ENCODE results near the gene CIAO2A.
"Not testable (repeated sequence)": the region's sequence is repeated elsewhere in the genome, so short reads cannot be mapped to it uniquely, and the experiment has no call there.

The CIAO2A gene

GRCh38 chr15:64070965-64071851, 22.4 kb downstream of the CIAO2A start:
- no peak for FAIRE-seq

DNA sequence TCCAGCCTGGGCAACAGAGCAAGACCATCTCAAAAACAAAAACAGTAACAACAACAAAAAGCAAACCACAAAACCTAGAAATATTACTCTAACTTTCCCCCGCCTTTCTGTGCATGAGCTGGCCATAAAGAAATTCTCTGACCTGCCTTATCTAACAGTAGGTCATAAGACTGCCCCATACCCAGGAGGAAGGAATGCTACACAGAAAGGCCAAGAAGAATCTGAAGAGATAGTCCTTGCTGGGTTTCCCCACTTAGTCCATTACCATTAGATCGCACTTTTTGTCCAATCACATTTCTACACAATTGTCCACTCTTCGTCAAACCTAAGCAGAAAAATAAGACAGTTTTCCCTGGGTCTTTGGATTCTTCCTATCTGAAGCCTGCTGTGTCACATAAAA, 23.5 kb downstream of the CIAO2A start:
- FAIRE-seq = no peak

- FAIRE-seq = no peak
These were observed 25.5 kb downstream of the CIAO2A start for GRCh38 chr15:64068133-64068532.

GRCh38 chr15:64067564-64068030, 26.0 kb downstream of the CIAO2A start:
- FAIRE-seq = no peak

GRCh38 chr15:64066451-64066850, 27.2 kb downstream of the CIAO2A start:
- FAIRE-seq = no peak

GRCh38 chr15:64060716-64061115, 32.9 kb downstream of the CIAO2A start:
- FAIRE-seq = no peak

DNA sequence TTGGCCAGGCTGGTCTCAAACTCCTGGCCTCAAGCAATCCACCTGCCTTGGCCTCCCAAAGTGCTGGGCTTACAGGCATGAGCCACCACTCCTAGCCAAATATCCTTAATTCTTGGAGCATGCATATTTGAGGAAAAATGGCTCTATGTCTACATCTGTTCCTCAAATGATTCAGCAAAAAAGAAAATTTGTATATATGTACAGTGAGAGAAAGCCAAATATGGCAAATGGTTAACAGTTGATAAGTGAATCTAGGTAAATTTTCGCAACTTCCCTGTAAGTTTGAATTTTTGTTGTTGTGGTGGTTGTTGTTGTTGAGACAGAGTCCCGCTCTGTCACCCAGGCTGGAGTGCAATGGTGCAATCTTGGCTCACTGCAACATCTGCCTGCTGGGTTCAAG, 34.5 kb downstream of the CIAO2A start:
- not testable (repeated sequence) for FAIRE-seq

DNA sequence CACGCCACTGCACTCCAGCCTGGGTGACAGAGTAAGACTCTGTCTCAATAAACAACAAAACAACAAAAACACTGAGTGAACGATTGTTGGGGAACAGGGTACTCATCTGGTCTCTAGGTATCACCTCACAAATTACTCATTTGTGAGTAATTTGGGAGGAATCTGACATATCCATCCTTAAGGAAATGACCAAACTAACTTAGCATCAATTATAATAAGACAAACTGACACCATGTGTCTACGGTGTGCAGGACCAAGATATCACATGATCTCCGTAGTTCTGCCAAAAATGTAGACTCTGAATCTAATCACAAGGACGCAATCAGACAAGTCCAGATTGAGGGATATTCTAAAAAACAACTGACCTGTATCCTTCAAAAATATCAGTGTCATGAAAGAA, 35.4 kb downstream of the CIAO2A start:
- no peak for FAIRE-seq

DNA sequence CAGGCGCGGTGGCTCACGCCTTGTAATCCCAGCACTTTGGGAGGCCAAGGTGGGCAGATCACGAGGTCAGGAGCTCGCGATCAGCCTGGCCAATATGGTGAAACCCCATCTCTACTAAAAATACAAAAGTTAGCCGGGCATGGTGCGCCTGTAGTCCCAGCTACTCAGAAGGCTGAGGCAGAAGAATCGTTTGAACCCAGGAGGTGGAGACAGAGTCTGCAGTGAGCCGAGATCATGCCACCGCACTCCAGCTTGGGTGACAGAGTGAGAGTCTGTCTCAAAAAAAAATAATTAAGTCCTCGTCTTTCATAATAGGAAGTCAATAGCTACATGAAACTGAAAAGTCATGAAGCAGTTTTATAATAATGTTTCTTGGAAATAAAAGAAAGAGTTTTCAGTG, 40.0 kb downstream of the CIAO2A start:
- not testable (repeated sequence) for FAIRE-seq

DNA sequence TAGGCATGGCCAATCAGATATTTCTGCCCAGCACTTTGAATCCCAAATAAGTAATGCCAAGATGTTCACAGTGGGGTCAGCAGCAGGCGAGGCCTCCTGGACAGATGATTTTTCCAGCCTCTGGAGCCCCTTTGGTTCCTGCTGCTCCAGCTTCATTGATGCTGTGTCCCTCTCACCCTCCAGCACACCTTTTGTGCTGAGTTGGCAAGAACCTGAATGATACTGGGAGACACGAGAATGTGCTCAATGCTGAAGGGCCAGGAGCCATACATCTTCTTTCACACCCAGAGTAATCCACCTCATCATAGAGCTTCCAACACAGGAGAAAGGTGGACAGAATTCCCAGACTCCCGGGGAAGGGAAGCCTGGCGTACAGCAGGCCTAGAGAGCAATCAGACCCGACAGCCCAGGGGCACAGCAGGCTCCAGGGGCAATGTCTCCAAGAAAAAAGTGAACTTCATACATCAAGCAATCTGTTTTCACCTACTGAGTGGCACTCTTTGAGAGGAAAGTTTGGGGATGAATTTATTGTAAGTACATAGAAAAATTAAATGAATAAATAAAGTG, 40.6 kb downstream of the CIAO2A start:
- FAIRE-seq = no peak

DNA sequence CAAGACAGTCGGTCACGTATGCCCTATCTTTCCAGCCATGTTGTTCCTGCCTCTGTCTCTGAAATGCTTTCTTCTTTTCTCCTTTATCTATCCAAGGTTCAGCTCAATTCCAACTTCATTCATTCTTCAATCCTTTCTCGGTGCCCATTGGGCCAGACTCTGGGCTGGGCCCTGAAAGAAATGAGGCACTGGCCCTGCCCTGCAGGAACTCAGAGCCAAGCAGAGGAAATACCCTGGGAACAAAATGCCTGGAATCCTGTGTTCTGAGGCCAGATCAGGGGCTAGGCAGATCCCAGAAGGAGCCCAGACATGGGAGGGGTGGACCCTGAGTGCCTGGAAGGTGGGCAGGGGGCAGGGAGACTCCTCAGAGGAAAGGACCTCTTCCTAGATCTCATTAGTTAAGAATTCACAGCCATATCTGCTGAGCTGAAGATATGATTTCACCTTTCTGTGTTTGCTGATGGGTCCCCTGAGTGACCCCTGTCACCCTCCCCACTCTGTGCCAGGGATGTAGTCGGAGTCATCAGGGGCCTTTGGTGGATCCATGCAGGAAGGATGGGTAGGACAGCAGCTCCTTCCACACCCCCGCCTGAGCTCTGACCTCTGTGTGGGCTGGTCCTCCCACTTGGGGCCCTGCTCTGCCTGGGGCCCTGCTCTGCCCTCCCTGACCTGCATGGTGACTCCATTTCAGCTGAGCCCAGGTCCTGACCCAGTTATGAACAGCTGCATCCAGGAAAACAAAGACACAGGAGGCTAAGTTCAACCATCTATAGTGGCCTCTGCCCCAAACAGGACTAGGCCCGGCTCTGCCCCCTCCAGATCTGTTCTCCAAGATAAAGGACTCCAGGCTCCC, 42.0 kb downstream of the CIAO2A start:
- no peak for FAIRE-seq

DNA sequence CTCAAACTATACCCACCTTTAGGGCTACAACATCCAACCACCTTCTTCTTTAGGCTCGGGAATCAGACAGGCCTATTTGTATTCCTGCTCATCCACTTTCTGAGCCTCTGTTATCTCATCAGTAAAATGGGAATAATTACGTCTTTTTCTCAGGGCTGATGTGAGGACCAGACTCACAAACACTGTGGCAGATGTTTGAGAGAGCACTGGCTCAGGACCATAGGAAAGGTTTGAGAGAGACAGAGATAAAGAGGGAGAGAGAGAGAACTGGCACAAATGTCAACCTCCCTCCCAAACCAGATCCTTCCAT, 42.6 kb downstream of the CIAO2A start:
- no peak for FAIRE-seq

GRCh38 chr15:64050281-64051092, 43.2 kb downstream of the CIAO2A start:
- FAIRE-seq = no peak

DNA sequence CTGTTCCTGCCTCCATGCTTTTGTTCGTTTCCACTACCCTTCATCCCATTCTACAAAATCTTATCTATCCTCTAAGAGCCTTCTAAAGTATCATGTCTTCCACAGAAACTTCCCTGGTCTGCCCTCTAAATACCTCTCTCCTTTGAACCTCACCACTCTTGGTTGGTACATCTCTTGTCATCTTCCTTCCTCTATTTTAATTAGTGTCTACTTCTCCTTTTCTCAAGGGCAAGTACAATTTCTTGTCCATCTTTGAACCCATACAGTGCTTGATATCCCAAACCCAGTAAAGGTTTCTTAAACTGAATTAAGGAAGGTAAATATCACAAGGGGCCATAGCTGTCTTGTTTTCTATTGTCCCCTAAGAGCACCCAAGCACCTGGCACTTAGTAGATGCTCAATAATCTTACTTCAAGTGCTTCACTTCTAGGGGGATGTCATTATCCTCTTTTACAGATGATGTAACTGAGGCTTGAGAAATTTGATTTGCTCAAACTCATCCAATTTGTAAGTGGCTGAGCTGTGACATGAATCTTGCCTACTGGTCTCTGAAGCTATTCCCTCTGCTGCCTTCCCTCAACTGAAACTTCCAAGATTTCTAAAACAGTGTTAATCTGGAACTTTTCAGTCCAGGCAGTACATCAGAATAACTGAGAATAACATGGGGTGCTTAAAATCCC, 44.7 kb downstream of the CIAO2A start:
- no peak for FAIRE-seq

DNA sequence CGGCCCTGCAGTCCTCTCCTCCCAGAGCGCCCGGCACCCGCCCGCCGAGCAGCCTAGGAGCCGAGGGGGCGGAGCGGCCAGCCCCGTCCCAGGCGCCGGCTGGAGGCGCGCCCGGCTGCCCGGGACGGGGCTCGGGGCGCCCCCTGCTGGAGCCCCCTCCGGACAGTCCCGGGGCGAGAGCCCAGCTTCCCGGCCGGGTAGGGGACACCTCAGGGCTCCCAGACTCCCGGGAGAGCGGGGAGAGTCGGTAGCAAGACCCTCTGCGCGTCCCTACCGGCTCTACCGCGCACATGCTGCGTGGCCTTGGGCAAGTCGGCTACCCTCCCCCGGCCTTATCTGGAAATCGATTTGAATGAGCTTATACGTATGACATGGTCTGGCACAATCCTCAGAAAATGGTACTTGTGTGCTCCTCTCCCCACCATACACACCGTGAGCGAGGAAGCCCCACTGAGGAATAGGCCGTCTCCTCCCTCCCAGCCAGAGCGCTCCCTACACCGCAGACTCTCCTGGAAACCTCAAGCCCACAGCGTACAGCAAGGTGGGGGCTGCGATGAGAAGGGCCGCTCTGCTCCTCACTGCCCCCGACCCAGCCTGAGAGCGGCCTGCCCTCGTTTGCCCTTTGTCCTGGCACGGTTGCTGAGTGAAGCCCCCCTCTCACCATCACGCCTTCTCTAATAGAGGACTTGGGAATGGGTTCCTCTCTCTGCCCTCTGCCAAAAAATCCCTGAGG, 47.1 kb downstream of the CIAO2A start, which contains the start of gene DAPK2:
TSS of gene DAPK2 (minus strand) at position 65 of the 733 bp plus-strand sequence. CDS start 6,224 bp downstream, outside the sequence.
- no peak for FAIRE-seq

DNA sequence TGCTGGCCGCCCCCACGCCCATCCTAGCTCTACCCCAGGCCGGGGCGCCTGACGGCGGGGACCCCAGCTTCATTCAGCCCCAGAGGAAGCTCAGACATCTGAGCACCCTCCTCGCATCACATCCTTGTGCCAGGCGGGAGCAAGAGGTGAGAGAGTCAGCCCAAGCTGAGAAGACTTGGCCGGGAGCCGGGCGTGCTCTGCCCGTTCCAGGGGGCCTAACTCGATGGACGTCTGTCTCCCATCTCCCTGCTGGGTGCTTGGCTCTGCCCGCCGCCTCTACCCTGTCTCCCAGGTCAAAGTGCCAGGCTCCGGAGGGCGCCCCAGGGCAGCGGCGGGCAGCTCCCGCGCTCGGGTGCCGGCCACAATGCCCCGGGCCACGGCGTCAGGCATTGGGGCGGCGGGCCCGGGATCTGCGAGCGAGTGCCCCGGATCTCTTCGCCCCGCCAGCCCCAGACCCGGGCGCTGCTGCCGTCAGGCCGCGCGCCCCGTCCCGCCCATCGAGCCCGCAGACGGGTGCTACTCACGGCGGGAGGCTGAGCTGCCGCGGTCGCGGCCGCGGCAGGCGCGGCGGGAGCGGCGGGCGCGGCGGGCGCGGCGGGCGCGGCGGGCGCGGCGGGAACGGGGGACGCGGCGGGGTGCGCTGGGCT, 47.7 kb downstream of the CIAO2A start:
- FAIRE-seq = no peak

GRCh38 chr15:64045101-64045435, 48.6 kb downstream of the CIAO2A start:
- no peak for FAIRE-seq

GRCh38 chr15:64044300-64045100, 49.1 kb downstream of the CIAO2A start:
- FAIRE-seq = no peak

GRCh38 chr15:64038878-64039610, 54.6 kb downstream of the CIAO2A start:
- no peak for FAIRE-seq
